Erythroblast (primary cell): ENCODE results near the gene ITCH.

Experiments used
- GATA1 ChIP-seq: IDR thresholded peaks from 2 replicates; pipeline ENCODE4 v1.6.1; 2011; ENCODE audit warnings: low read depth, mild to moderate bottlenecking, control low read depth, low read length, moderate library complexity
- POLR2A ChIP-seq: IDR thresholded peaks from 2 replicates; pipeline ENCODE4 v1.6.1; 2011; ENCODE audit warnings: mild to moderate bottlenecking, low read length

DNA sequence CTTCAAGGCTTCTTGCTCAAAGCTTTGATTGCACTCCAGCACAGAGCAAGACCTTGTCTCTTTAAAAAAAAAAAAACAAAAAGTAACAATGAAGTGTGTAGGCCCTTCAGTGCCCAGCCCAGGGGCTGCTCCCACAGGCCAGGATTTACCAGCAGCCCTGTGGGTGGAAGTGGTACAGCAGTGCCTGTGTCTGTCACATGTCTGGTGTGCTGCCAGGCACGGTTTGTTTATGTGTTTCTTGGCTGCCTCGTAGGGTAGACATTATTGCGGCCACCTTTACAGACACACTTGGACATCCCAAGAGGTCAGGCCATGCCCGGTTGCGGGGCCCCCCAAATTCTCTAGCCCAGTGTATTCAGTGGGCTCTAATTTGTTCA is 165.8 kb downstream of the ITCH start:
- TF ChIP-seq POLR2A (no peak), GATA1 (no peak)
